Neural cell (in vitro differentiated cells): ENCODE data around the gene ACAA2. TPM values are rescaled to one million over a fixed set of nuclear protein-coding genes. Genes with fewer than 3 reads are reported as not detected.

Experiments used
- H2AFZ ChIP-seq: fragments of 200-600, 300-800 bp; sonication (generic), shearing (Covaris generic); 2 replicates; pipeline ENCODE4 v1.6.0; 2014; ENCODE audit warnings: low read depth, mild to moderate bottlenecking, antibody characterized with exemption, low read length, moderate library complexity
- H3F3A ChIP-seq: fragments of 200-600 bp; shearing (Covaris generic); 2 replicates; pipeline ENCODE4 v1.6.1; 2016; ENCODE audit warnings: mild to moderate bottlenecking, moderate library complexity, mixed read lengths, antibody characterized with exemption, low read length; ENCODE audit not compliant: insufficient read depth, poor library complexity, severe bottlenecking
- H3K27ac ChIP-seq: fragments of 200-600, 300-800 bp; sonication (generic), shearing (Covaris generic); 2 replicates; pipeline ENCODE4 v1.5.1; 2014; ENCODE audit warnings: mild to moderate bottlenecking, low read length, moderate library complexity
- H3K27me3 ChIP-seq: fragments of 300-800, 200-600 bp; sonication (generic), shearing (Covaris generic); 2 replicates; pipeline ENCODE4 v1.6.0; 2014; ENCODE audit warnings: mild to moderate bottlenecking, low read depth, low read length, moderate library complexity; ENCODE audit not compliant: insufficient read depth
- H3K36me3 ChIP-seq: fragments of 300-800, 200-600 bp; sonication (generic), shearing (Covaris generic); 2 replicates; pipeline ENCODE4 v1.5.1; 2014; ENCODE audit warnings: mild to moderate bottlenecking, antibody characterized with exemption, low read length, moderate library complexity; ENCODE audit not compliant: insufficient read depth
- H3K4me2 ChIP-seq: fragments of 300-800, 200-600 bp; sonication (generic), shearing (Covaris generic); 2 replicates; pipeline ENCODE4 v1.6.0; 2014; ENCODE audit warnings: mild to moderate bottlenecking, low read length
- H3K4me3 ChIP-seq: fragments of 300-800, 200-600 bp; sonication (generic), shearing (Covaris generic); 2 replicates; pipeline ENCODE4 v1.5.1; 2014; ENCODE audit warnings: mild to moderate bottlenecking, low read length, moderate library complexity
- H3K79me2 ChIP-seq: fragments of 200-600 bp; shearing (Covaris generic); replicated peaks from 2 replicates; pipeline ENCODE4 v1.6.0; 2014; ENCODE audit warnings: mild to moderate bottlenecking, low read length, moderate library complexity; ENCODE audit not compliant: insufficient read depth
- H3K9ac ChIP-seq: fragments of 300-800, 200-600 bp; sonication (generic), shearing (Covaris generic); 2 replicates; pipeline ENCODE4 v1.6.1; 2016; ENCODE audit warnings: mild to moderate bottlenecking, low read length, mixed read lengths
- H3K9me2 ChIP-seq: fragments of 200-600 bp; shearing (Covaris generic); 2 replicates; pipeline ENCODE4 v1.6.1; 2016; ENCODE audit warnings: mild to moderate bottlenecking, low read length, mixed read lengths; ENCODE audit not compliant: insufficient read depth
- H3K9me3 ChIP-seq: fragments of 200-600, 300-800 bp; sonication (generic), shearing (Covaris generic); 2 replicates; pipeline ENCODE4 v1.6.1; 2016; ENCODE audit warnings: mild to moderate bottlenecking, mixed run types, low read length, moderate library complexity, mixed read lengths
- H4K20me1 ChIP-seq: fragments of 200-600 bp; shearing (Covaris generic); 2 replicates; pipeline ENCODE4 v1.6.1; 2016; ENCODE audit warnings: mild to moderate bottlenecking, mixed run types; ENCODE audit not compliant: insufficient read depth
- EP300 ChIP-seq: fragments of 450-650 bp; conservative IDR thresholded peaks from 2 replicates; pipeline ENCODE4 v1.6.1; 2014; ENCODE audit warnings: antibody characterized with exemption, mild to moderate bottlenecking, moderate library complexity; ENCODE audit not compliant: poor library complexity, severe bottlenecking
- EZH2 ChIP-seq: fragments of 200-600, 300-800 bp; shearing (Covaris generic), sonication (generic); IDR thresholded peaks from 2 replicates; pipeline ENCODE4 v1.6.1; 2014; ENCODE audit warnings: antibody characterized with exemption, low read length, borderline replicate concordance, mild to moderate bottlenecking; ENCODE audit not compliant: insufficient read depth, poor library complexity, severe bottlenecking
- MXI1 ChIP-seq: fragments of 450-650 bp; conservative IDR thresholded peaks from 2 replicates; pipeline ENCODE4 v1.6.1; 2014; ENCODE audit warnings: antibody characterized with exemption, mild to moderate bottlenecking; ENCODE audit not compliant: poor library complexity, severe bottlenecking
- POLR2AphosphoS5 ChIP-seq: IDR thresholded peaks from 2 replicates; pipeline ENCODE4 v1.6.1; 2012
- RAD21 ChIP-seq: fragments of 450-650 bp; conservative IDR thresholded peaks from 2 replicates; pipeline ENCODE4 v1.6.1; 2014; ENCODE audit warnings: antibody characterized with exemption, mild to moderate bottlenecking, moderate library complexity
- SMC3 ChIP-seq: fragments of 450-650 bp; conservative IDR thresholded peaks from 2 replicates; pipeline ENCODE4 v1.6.1; 2014; ENCODE audit warnings: antibody characterized with exemption, mild to moderate bottlenecking, moderate library complexity; ENCODE audit not compliant: poor library complexity
- TAF1 ChIP-seq: IDR thresholded peaks from 2 replicates; pipeline ENCODE4 v1.6.1; 2012; ENCODE audit warnings: low read depth
- polyA plus RNA-seq: library from polyadenylated mRNA; depleted of rRNA; stranded (reverse); fragments of >200 nt; gene quantifications from 2 replicates; pipeline ENCODE4 v1.2.3, GENCODE V29; 2014
- TF ChIP-seq, protein P1 (sequence below): IDR thresholded peaks from 2 replicates; pipeline ENCODE4 v1.6.1; 2012; ENCODE audit warnings: borderline replicate concordance
- TF ChIP-seq, protein P2 (sequence below): fragments of 450-650 bp; IDR thresholded peaks from 2 replicates; pipeline ENCODE4 v1.5.1; 2014; ENCODE audit warnings: antibody characterized with exemption, mild to moderate bottlenecking, moderate library complexity; ENCODE audit not compliant: poor library complexity, severe bottlenecking

Gene ACAA2
- polyA plus RNA-seq, 1 donor from 2014 or later: 6.3 TPM

DNA sequence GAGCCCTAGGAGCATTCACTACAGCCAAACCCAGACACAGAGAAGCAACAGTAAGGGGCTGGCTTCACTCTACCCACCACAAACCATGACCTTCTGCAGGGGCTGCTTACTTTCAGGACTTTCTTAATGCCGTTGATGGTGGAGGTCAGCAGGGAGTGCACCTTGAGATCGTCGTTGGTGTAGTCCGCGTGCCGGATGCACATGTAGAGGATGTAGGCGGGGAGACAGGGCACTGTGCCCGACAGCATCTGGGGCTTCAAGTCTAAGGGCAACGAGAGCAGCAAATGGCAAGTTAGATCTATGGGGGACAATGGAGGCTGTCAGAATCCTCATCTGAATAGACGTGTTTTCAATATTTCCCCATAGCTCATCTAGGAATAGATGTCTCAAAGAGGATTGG is 29.8 kb upstream of the ACAA2 start:
- no peaks in the 10 kb centered on the region for H3K9me2 ChIP-seq
- H3K4me3 ChIP-seq: no peak overlapping the region
- no peaks in the 10 kb centered on the region for H3K79me2 ChIP-seq
- no peak overlapping the region for H3K4me2 ChIP-seq
- no peaks in the 10 kb centered on the region for H4K20me1 ChIP-seq
- no peaks in the 10 kb centered on the region for H3K36me3 ChIP-seq
- no peaks in the 10 kb centered on the region for H3F3A ChIP-seq
- H3K27me3 ChIP-seq: no peaks in the 10 kb centered on the region
- H3K9me3 ChIP-seq: no peaks in the 10 kb centered on the region
- no peak overlapping the region for H3K9ac ChIP-seq
- TF ChIP-seq POLR2AphosphoS5 (no peak), RAD21 (no peak), MXI1 (no peak), EZH2 (no peak), EP300 (no peak), TAF1 (no peak)
- TF ChIP-seq, protein P1, sequence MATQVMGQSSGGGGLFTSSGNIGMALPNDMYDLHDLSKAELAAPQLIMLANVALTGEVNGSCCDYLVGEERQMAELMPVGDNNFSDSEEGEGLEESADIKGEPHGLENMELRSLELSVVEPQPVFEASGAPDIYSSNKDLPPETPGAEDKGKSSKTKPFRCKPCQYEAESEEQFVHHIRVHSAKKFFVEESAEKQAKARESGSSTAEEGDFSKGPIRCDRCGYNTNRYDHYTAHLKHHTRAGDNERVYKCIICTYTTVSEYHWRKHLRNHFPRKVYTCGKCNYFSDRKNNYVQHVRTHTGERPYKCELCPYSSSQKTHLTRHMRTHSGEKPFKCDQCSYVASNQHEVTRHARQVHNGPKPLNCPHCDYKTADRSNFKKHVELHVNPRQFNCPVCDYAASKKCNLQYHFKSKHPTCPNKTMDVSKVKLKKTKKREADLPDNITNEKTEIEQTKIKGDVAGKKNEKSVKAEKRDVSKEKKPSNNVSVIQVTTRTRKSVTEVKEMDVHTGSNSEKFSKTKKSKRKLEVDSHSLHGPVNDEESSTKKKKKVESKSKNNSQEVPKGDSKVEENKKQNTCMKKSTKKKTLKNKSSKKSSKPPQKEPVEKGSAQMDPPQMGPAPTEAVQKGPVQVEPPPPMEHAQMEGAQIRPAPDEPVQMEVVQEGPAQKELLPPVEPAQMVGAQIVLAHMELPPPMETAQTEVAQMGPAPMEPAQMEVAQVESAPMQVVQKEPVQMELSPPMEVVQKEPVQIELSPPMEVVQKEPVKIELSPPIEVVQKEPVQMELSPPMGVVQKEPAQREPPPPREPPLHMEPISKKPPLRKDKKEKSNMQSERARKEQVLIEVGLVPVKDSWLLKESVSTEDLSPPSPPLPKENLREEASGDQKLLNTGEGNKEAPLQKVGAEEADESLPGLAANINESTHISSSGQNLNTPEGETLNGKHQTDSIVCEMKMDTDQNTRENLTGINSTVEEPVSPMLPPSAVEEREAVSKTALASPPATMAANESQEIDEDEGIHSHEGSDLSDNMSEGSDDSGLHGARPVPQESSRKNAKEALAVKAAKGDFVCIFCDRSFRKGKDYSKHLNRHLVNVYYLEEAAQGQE: no peak
- no peak overlapping the region for H2AFZ ChIP-seq
- H3K27ac ChIP-seq: no peak overlapping the region

GRCh38 chr18:49842656-49843055 is 29.3 kb upstream of the ACAA2 start:
- no peaks in the 10 kb centered on the region for H3K9me2 ChIP-seq
- no peaks in the 10 kb centered on the region for H3F3A ChIP-seq
- H3K4me2 ChIP-seq: no peak overlapping the region
- H3K27ac ChIP-seq: no peak overlapping the region
- no peak overlapping the region for H3K4me3 ChIP-seq
- no peaks in the 10 kb centered on the region for H4K20me1 ChIP-seq
- H3K27me3 ChIP-seq: no peaks in the 10 kb centered on the region
- H3K79me2 ChIP-seq: no peaks in the 10 kb centered on the region
- H3K36me3 ChIP-seq: no peaks in the 10 kb centered on the region
- H3K9me3 ChIP-seq: no peaks in the 10 kb centered on the region
- no peak overlapping the region for H2AFZ ChIP-seq
- TF ChIP-seq MXI1: no peak
- TF ChIP-seq EP300: no peak
- TF ChIP-seq, protein P1: no peak
- TF ChIP-seq POLR2AphosphoS5: no peak
- no peak for TF ChIP-seq EZH2
- no peak for TF ChIP-seq RAD21
- TF ChIP-seq, protein P2, sequence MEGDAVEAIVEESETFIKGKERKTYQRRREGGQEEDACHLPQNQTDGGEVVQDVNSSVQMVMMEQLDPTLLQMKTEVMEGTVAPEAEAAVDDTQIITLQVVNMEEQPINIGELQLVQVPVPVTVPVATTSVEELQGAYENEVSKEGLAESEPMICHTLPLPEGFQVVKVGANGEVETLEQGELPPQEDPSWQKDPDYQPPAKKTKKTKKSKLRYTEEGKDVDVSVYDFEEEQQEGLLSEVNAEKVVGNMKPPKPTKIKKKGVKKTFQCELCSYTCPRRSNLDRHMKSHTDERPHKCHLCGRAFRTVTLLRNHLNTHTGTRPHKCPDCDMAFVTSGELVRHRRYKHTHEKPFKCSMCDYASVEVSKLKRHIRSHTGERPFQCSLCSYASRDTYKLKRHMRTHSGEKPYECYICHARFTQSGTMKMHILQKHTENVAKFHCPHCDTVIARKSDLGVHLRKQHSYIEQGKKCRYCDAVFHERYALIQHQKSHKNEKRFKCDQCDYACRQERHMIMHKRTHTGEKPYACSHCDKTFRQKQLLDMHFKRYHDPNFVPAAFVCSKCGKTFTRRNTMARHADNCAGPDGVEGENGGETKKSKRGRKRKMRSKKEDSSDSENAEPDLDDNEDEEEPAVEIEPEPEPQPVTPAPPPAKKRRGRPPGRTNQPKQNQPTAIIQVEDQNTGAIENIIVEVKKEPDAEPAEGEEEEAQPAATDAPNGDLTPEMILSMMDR: no peak
- no peak for TF ChIP-seq SMC3
- TF ChIP-seq TAF1: no peak
- H3K9ac ChIP-seq: no peak overlapping the region
